GM19397 (cell line): Measurements from ENCODE around the gene USP35.

Experiments used
- ATAC-seq: cut with Tn5 transposase; IDR thresholded peaks from one replicate; pipeline ENCODE4 v1.9.1; 2021; ENCODE audit warnings: mild to moderate bottlenecking, moderate library complexity; ENCODE audit not compliant: unreplicated experiment

USP35 gene

DNA sequence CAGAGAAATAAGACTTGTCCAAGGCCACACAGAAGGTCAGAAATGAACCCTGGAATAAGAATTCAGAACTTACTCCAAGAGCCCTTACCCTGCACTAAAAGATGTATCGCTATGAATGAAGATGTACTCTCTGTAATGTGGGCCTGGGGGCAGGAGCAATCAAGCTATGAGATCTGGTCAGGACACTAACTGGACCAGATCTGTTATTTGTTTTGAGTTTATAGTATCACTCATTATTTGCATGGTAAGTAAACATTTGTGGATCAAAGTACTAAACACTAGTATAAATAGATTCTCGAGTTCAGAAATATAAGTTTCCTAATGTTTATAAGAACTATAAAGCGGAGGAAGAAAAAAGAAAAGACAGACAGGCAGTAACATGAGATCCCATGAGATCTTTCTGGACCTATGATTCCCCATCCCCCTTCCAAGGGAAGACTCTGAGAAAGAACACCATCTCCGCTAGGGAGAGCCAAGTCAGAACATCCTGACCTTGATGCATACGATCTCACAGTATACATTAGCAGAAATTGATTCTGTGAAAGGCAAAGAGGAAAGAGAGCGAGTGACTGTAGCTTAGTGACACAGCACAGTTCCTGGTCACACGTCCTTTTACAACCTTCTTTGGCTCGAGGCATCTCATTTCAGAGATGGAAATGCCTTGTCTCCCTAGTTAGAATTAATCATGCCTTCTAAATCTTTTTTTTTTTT is 71.2 kb downstream of the USP35 start:
- ATAC-seq: no peak

DNA sequence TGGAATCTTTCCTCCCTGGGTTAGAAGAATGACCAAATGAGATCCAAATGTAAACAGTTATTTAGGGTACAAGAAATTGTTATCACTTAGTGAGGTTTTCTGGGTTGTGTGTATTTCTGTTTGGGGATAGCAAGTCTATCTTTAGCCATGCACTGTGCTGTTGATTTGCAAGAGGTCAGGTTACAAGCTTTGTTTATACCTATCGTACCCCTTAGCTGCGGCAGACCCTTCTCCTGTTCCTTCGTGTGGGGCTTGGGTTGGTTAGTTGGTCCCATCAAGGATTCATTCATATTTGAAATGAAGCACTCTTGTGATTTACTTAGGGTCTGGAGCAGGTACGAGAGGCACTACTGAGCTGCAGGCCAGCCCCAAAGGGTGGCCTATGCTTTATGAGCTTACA is 72.6 kb downstream of the USP35 start:
- no peak for ATAC-seq

DNA sequence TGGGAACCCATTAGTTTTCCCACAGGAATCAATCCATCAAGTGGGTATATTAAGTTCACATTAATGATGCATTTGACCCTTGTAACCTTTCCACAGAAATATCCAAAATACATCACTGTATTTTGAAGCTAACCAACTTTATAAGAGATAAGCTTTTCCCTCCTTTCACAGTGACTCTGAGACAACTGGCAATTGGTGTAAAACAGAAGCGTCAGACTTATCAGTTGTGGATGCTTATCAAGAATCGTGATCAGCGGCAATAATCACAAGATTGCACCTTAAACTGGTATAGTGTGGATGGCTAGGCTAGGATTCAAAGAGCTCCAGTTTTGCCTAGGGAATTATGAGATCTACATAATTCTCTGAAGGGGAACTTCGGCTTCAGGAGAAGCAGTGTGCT is 73.1 kb downstream of the USP35 start:
- ATAC-seq: no peak

DNA sequence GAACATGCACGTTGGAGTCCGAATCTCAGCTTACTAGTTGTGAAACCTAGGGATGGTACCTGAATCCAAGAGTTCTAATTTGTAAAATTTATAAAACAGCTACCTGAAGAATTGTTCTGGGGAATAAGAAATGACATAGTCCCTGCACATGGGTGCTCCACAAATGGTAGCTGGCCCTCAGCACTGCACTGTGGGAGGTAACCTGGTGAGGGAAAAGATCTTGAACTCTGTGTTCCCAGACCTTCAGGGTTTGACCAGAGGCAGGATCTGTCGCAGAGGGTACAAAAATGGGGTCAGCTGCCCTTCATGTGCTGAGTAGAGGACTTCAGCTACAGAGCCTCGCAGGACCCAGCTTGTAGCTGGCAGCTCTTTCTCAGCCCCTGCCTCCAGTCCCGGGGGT is 73.5 kb downstream of the USP35 start:
- ATAC-seq: no peak

DNA sequence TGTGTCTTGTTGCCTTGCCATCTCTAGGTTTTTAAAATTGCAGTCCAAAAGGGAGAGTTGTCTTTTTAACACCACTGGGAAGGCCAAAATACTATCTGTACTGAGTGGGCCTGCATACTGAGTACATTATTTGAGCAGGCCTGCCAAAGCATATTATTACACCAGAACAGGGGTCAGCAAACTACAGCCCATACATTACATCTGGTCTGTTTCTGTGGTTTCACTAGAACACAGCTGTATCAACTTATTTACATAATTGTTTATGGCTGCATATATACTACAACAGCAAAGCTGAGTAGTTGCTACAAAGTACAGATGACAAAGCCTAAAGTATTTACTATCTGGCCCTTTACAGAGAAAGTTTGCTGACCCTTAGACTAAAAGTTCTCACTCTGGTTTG is 74.0 kb downstream of the USP35 start:
- no peak for ATAC-seq
